Activated CD8-positive, alpha-beta memory T cell treated with anti-CD3 and anti-CD28 coated beads for 24 hours (primary cell): ENCODE results near the gene MICU1.
A peak's percentile ranks its signal among the peaks of the same experiment; 100 is the strongest.
"Not testable (repeated sequence)": the region's sequence is repeated elsewhere in the genome, so short reads cannot be mapped to it uniquely, and the experiment has no call there.

Source experiments
- DNase-seq: peaks from one replicate; pipeline ENCODE4 v3.0.0-alpha.2; 2020

The MICU1 gene

GRCh38 chr10:72625608-72626443 is at the start of gene MICU1:
Gene MICU1, minus strand, starts transcription at chr10:72626079. Its CDS starts 59,286 bp downstream, at chr10:72566793.
- DNase-seq = peak; percentile 95

- not testable (repeated sequence) for DNase-seq
Measured at GRCh38 chr10:72674174-72674573, 48.3 kb upstream of the MICU1 start.

GRCh38 chr10:72673280-72673679 is 47.4 kb upstream of the MICU1 start:
- DNase-seq = no peak

GRCh38 chr10:72667207-72667864 is 41.5 kb upstream of the MICU1 start:
- DNase-seq = no peak

- DNase-seq = no peak
Measured at GRCh38 chr10:72665925-72666324, 40.0 kb upstream of the MICU1 start.

- no peak for DNase-seq
Measured at GRCh38 chr10:72663971-72664370, 38.1 kb upstream of the MICU1 start.

- DNase-seq = no peak
Measured at GRCh38 chr10:72661431-72661830, 35.6 kb upstream of the MICU1 start.

GRCh38 chr10:72660220-72660619 is 34.3 kb upstream of the MICU1 start:
- DNase-seq = no peak

GRCh38 chr10:72659694-72660093 is 33.8 kb upstream of the MICU1 start:
- no peak for DNase-seq

GRCh38 chr10:72658696-72659400 is 33.0 kb upstream of the MICU1 start:
- DNase-seq = no peak

GRCh38 chr10:72654720-72655119 is 28.8 kb upstream of the MICU1 start:
- no peak for DNase-seq

- DNase-seq = no peak
Measured at GRCh38 chr10:72653383-72654096, 27.7 kb upstream of the MICU1 start.

- DNase-seq = no peak
Measured at GRCh38 chr10:72649291-72649690, 23.4 kb upstream of the MICU1 start.

- DNase-seq = no peak
Measured at GRCh38 chr10:72648301-72648700, 22.4 kb upstream of the MICU1 start.

GRCh38 chr10:72646971-72647370 is 21.1 kb upstream of the MICU1 start:
- not testable (repeated sequence) for DNase-seq

GRCh38 chr10:72645263-72645858 is 19.5 kb upstream of the MICU1 start:
- no peak for DNase-seq

- no peak for DNase-seq
Measured at GRCh38 chr10:72642318-72642717, 16.4 kb upstream of the MICU1 start.

- DNase-seq = no peak
Measured at GRCh38 chr10:72639441-72639873, 13.6 kb upstream of the MICU1 start.

- no peak for DNase-seq
Measured at GRCh38 chr10:72638586-72639440, 12.9 kb upstream of the MICU1 start.

GRCh38 chr10:72637398-72637857 is 11.5 kb upstream of the MICU1 start:
- no peak for DNase-seq

- no peak for DNase-seq
Measured at GRCh38 chr10:72630144-72630543, 4.3 kb upstream of the MICU1 start.

GRCh38 chr10:72626444-72626754 is 520 bp upstream of the MICU1 start:
- no peak for DNase-seq
